SK-N-SH (cell line): Measurements from ENCODE around the gene IDH3G.

ENCODE experiments used
- ELF1 ChIP-seq: IDR thresholded peaks from 2 replicates; pipeline ENCODE4 v1.4.0; 2012
- FOSL2 ChIP-seq: IDR thresholded peaks from 2 replicates; pipeline ENCODE4 v1.4.0; 2012; ENCODE audit warnings: low read depth, mild to moderate bottlenecking, moderate library complexity, borderline replicate concordance
- FOXM1 ChIP-seq: IDR thresholded peaks from 2 replicates; pipeline ENCODE4 v1.4.0; 2012; ENCODE audit warnings: low read depth, mild to moderate bottlenecking
- GABPA ChIP-seq: IDR thresholded peaks from 2 replicates; pipeline ENCODE4 v1.4.0; 2012; ENCODE audit warnings: low read depth, mild to moderate bottlenecking
- POLR2AphosphoS5 ChIP-seq: IDR thresholded peaks from 2 replicates; pipeline ENCODE4 v1.6.1; 2012; ENCODE audit warnings: low read depth, low read length
- RAD21 ChIP-seq: IDR thresholded peaks from 2 replicates; pipeline ENCODE4 v1.6.1; 2012; ENCODE audit warnings: mild to moderate bottlenecking, low read length
- RCOR1 ChIP-seq: fragments of 150-350 bp; IDR thresholded peaks from 2 replicates; pipeline ENCODE4 v1.6.1; 2017; ENCODE audit warnings: antibody characterized with exemption, low read length
- RFX5 ChIP-seq: IDR thresholded peaks from 2 replicates; pipeline ENCODE4 v1.6.1; 2012; ENCODE audit warnings: mild to moderate bottlenecking, improper control_type of control experiment, low read length
- YY1 ChIP-seq: IDR thresholded peaks from 2 replicates; pipeline ENCODE4 v1.4.0; 2012; ENCODE audit warnings: low read depth, mild to moderate bottlenecking
- TF ChIP-seq, protein P1 (sequence below): fragments of 200-600 bp; sonication (generic); IDR thresholded peaks from 2 replicates; pipeline ENCODE4 v1.6.1; 2017; ENCODE audit warnings: antibody characterized with exemption, mild to moderate bottlenecking, moderate library complexity
- TF ChIP-seq, protein P2 (sequence below): IDR thresholded peaks from 2 replicates; pipeline ENCODE4 v1.4.0; 2012; ENCODE audit warnings: low read depth, borderline replicate concordance
- TF ChIP-seq, protein P3 (sequence below): IDR thresholded peaks from 2 replicates; pipeline ENCODE4; 2012

DNA sequence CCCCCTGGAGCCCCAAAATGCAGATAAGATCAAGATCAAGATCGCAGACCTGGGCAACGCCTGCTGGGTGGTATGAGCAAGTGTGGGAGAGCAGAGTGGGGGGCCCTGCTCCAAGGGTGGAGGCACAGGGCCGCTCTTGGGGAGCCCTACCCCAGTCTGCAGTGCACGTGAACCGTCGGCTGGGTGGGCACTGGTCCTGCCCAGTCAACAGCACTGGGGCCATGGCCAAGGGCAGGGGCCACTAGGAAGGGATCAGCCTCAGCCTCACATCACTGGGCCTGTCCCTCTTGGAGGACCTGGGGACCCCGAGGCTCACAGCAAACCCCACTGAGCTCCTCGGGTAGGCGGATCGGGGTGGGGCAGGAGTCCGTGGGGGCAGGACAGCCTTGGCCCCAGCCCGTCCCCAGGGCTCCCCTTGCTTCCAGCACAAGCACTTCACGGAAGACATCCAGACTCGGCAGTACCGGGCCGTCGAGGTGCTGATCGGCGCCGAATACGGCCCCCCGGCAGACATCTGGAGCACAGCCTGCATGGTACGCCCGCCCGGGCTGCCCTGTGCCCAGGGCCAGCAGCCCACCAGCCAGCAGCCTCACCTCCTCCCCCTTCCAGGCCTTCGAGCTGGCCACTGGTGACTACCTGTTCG lies 9.7 kb downstream of the IDH3G start:
- no peak for TF ChIP-seq GABPA
- TF ChIP-seq FOXM1: no peak
- TF ChIP-seq, protein P1, sequence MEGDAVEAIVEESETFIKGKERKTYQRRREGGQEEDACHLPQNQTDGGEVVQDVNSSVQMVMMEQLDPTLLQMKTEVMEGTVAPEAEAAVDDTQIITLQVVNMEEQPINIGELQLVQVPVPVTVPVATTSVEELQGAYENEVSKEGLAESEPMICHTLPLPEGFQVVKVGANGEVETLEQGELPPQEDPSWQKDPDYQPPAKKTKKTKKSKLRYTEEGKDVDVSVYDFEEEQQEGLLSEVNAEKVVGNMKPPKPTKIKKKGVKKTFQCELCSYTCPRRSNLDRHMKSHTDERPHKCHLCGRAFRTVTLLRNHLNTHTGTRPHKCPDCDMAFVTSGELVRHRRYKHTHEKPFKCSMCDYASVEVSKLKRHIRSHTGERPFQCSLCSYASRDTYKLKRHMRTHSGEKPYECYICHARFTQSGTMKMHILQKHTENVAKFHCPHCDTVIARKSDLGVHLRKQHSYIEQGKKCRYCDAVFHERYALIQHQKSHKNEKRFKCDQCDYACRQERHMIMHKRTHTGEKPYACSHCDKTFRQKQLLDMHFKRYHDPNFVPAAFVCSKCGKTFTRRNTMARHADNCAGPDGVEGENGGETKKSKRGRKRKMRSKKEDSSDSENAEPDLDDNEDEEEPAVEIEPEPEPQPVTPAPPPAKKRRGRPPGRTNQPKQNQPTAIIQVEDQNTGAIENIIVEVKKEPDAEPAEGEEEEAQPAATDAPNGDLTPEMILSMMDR: no peak
- no peak for TF ChIP-seq ELF1
- TF ChIP-seq RCOR1: no peak
- TF ChIP-seq RFX5: no peak
- TF ChIP-seq RAD21: no peak
- TF ChIP-seq, protein P2, sequence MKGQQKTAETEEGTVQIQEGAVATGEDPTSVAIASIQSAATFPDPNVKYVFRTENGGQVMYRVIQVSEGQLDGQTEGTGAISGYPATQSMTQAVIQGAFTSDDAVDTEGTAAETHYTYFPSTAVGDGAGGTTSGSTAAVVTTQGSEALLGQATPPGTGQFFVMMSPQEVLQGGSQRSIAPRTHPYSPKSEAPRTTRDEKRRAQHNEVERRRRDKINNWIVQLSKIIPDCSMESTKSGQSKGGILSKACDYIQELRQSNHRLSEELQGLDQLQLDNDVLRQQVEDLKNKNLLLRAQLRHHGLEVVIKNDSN: no peak
- TF ChIP-seq, protein P3, sequence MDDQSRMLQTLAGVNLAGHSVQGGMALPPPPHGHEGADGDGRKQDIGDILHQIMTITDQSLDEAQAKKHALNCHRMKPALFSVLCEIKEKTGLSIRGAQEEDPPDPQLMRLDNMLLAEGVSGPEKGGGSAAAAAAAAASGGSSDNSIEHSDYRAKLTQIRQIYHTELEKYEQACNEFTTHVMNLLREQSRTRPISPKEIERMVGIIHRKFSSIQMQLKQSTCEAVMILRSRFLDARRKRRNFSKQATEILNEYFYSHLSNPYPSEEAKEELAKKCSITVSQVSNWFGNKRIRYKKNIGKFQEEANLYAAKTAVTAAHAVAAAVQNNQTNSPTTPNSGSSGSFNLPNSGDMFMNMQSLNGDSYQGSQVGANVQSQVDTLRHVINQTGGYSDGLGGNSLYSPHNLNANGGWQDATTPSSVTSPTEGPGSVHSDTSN: no peak
- no peak for TF ChIP-seq POLR2AphosphoS5
- TF ChIP-seq FOSL2: no peak
- no peak for TF ChIP-seq YY1
